ENCODE measurements around the gene EGFL7.

Gene EGFL7

GRCh38 chr9:136661641-136662325, 933 bp upstream of the EGFL7 start:
- DNase-seq: no peak

GRCh38 chr9:136662326-136662655, 425 bp upstream of the EGFL7 start:
- no peak for DNase-seq

- DNase-seq: no peak
Observed at GRCh38 chr9:136664000-136664915, 1.5 kb downstream of the EGFL7 start.

- no peak for DNase-seq
Observed at GRCh38 chr9:136665111-136665703, 2.5 kb downstream of the EGFL7 start.

GRCh38 chr9:136665704-136666371, 3.1 kb downstream of the EGFL7 start:
- DNase-seq: no peak

GRCh38 chr9:136666372-136667213, 3.9 kb downstream of the EGFL7 start:
- DNase-seq: no peak

GRCh38 chr9:136667214-136667939, 4.7 kb downstream of the EGFL7 start:
- DNase-seq: no peak

- DNase-seq: no peak
Observed at GRCh38 chr9:136667940-136668760, 5.4 kb downstream of the EGFL7 start.

- no peak for DNase-seq
Observed at GRCh38 chr9:136668983-136669790, 6.5 kb downstream of the EGFL7 start.

- DNase-seq: no peak
Observed at GRCh38 chr9:136669791-136670464, 7.2 kb downstream of the EGFL7 start.

- DNase-seq: no peak
Observed at GRCh38 chr9:136670576-136671253, 8.0 kb downstream of the EGFL7 start.

GRCh38 chr9:136671254-136671614, 8.5 kb downstream of the EGFL7 start:
- no peak for DNase-seq

GRCh38 chr9:136671646-136672430, 9.1 kb downstream of the EGFL7 start:
- DNase-seq: no peak

GRCh38 chr9:136672431-136673087, 9.8 kb downstream of the EGFL7 start:
- DNase-seq: no peak

GRCh38 chr9:136673088-136673974, 10.6 kb downstream of the EGFL7 start:
- no peak for DNase-seq

Data from DMS 273 treated with DMSO at 0.1 percent for 48 hours (cell line).